Activated T-helper 2 cell treated with anti-CD3 and anti-CD28 coated beads, Interferon-gamma antibody, Interleukin-2, Interleukin-4, amounts not matched to agents 10 μg/mL and 5 μg/mL and 100 μg/mL, durations not matched to agents 14 hours and 24 hours and 36 hours (primary cell): ENCODE measurements around the gene RGL2. TPM values are rescaled to one million over a fixed set of nuclear protein-coding genes. Genes with fewer than 3 reads are reported as not detected.
"Not testable (repeated sequence)": the region's sequence is repeated elsewhere in the genome, so short reads cannot be mapped to it uniquely, and the experiment has no call there.

Source experiments
- DNase-seq: peaks from one replicate; pipeline ENCODE4 v3.0.0; 2021; ENCODE audit warnings: low spot score
- H3K27ac Mint-ChIP-seq: one replicate; pipeline ENCODE4 v1.8.0; 2021; ENCODE audit warnings: mixed read lengths
- H3K27me3 Mint-ChIP-seq: one replicate; pipeline ENCODE4 v1.8.0; 2021; ENCODE audit warnings: low read depth, mixed read lengths
- H3K36me3 Mint-ChIP-seq: one replicate; pipeline ENCODE4 v1.8.0; 2021; ENCODE audit warnings: low read depth, mixed read lengths
- H3K4me1 Mint-ChIP-seq: one replicate; pipeline ENCODE4 v1.8.0; 2021; ENCODE audit warnings: low read depth, mixed read lengths
- H3K4me3 Mint-ChIP-seq: one replicate; pipeline ENCODE4 v1.8.0; 2021; ENCODE audit warnings: low read depth, mild to moderate bottlenecking, moderate library complexity, mixed read lengths
- H3K9me3 Mint-ChIP-seq: one replicate; pipeline ENCODE4 v1.8.0; 2021; ENCODE audit warnings: mixed read lengths
- intact Hi-C: fragments of 100-400 bp; cut with micrococcal nuclease; formaldehyde crosslinking; loops from one replicate; pipeline ENCODE4 v1.15.1; 2023
- total RNA-seq: library from RNA; stranded (reverse); gene quantifications from 2 replicates; pipeline ENCODE4 v1.2.3, GENCODE V29; 2022

RGL2 gene
- total RNA-seq, 1 donor from 2014 or later: 32.9 TPM

- Mint-ChIP-seq H3K27ac (no peak overlapping the region), H3K9me3 (no peaks in the 10 kb centered on the region), H3K27me3 (no peaks in the 10 kb centered on the region), H3K36me3 (peaks cover 57% of the 10 kb centered on the region), H3K4me1 (peaks cover 25% of the 10 kb centered on the region), H3K4me3 (peak overlapping the region; percentile 98)
- no peak for DNase-seq
- intact Hi-C loops: no loop called here
Measured at GRCh38 chr6:33286946-33287914, 11.5 kb downstream of the RGL2 start.

- DNase-seq, intact Hi-C loops, H3K4me3 Mint-ChIP-seq, H3K27ac Mint-ChIP-seq, H3K27me3 Mint-ChIP-seq, H3K9me3 Mint-ChIP-seq: not testable (repeated sequence)
- Mint-ChIP-seq H3K4me1 (peaks cover 15% of the 10 kb centered on the region), H3K36me3 (peaks cover 52% of the 10 kb centered on the region)
Measured at GRCh38 chr6:33285214-33285613, 13.5 kb downstream of the RGL2 start.

- peaks cover 56% of the 10 kb centered on the region for H3K36me3 Mint-ChIP-seq
- H3K4me1 Mint-ChIP-seq: peaks cover 19% of the 10 kb centered on the region
- no peaks in the 10 kb centered on the region for H3K27me3 Mint-ChIP-seq
- DNase-seq: no peak
- H3K4me3 Mint-ChIP-seq: no peak overlapping the region
- intact Hi-C loops: no loop called here
- no peaks in the 10 kb centered on the region for H3K9me3 Mint-ChIP-seq
- H3K27ac Mint-ChIP-seq: peak overlapping the region; percentile 33
Measured at GRCh38 chr6:33280539-33280938, 18.2 kb downstream of the RGL2 start.

- DNase-seq: no peak
- Mint-ChIP-seq H3K36me3 (peaks cover 61% of the 10 kb centered on the region), H3K4me3 (no peak overlapping the region), H3K9me3 (no peaks in the 10 kb centered on the region), H3K27ac (peak overlapping the region; percentile 33), H3K4me1 (peaks cover 22% of the 10 kb centered on the region), H3K27me3 (no peaks in the 10 kb centered on the region)
- intact Hi-C loops: loop anchor here (5.0 to 10.0 kb wide), 3 partner anchors 32 to 1112 kb away; partner anchors contain the start of genes NUDT3, SYNGAP1 and TAPBP
Measured at GRCh38 chr6:33279971-33280511, 18.7 kb downstream of the RGL2 start.

- H3K27ac Mint-ChIP-seq: no peak overlapping the region
- H3K4me1 Mint-ChIP-seq: peaks cover 29% of the 10 kb centered on the region
- DNase-seq: no peak
- no peaks in the 10 kb centered on the region for H3K27me3 Mint-ChIP-seq
- peaks cover 66% of the 10 kb centered on the region for H3K36me3 Mint-ChIP-seq
- intact Hi-C loops: loop anchor here (5.0 to 10.0 kb wide), 3 partner anchors 33 to 1113 kb away; partner anchors contain the start of genes NUDT3, SYNGAP1 and TAPBP
- no peak overlapping the region for H3K4me3 Mint-ChIP-seq
- no peaks in the 10 kb centered on the region for H3K9me3 Mint-ChIP-seq
Measured at GRCh38 chr6:33279257-33279695, 19.5 kb downstream of the RGL2 start.

GRCh38 chr6:33278810-33279209 lies 19.9 kb downstream of the RGL2 start:
- DNase-seq: no peak
- no peaks in the 10 kb centered on the region for H3K9me3 Mint-ChIP-seq
- H3K27me3 Mint-ChIP-seq: no peaks in the 10 kb centered on the region
- no peak overlapping the region for H3K4me3 Mint-ChIP-seq
- peaks cover 31% of the 10 kb centered on the region for H3K4me1 Mint-ChIP-seq
- intact Hi-C loops: loop anchor here (5.0 to 10.0 kb wide), 3 partner anchors 33 to 1113 kb away; partner anchors contain the start of genes NUDT3, SYNGAP1 and TAPBP
- H3K36me3 Mint-ChIP-seq: peaks cover 68% of the 10 kb centered on the region
- no peak overlapping the region for H3K27ac Mint-ChIP-seq

- DNase-seq: no peak
- H3K36me3 Mint-ChIP-seq: peaks cover 73% of the 10 kb centered on the region
- H3K27ac Mint-ChIP-seq: no peak overlapping the region
- no peaks in the 10 kb centered on the region for H3K27me3 Mint-ChIP-seq
- H3K9me3 Mint-ChIP-seq: no peaks in the 10 kb centered on the region
- peaks cover 32% of the 10 kb centered on the region for H3K4me1 Mint-ChIP-seq
- no peak overlapping the region for H3K4me3 Mint-ChIP-seq
- intact Hi-C loops: loop anchor here (5.0 to 10.0 kb wide), 3 partner anchors 34 to 1114 kb away; partner anchors contain the start of genes NUDT3, SYNGAP1 and TAPBP
Measured at GRCh38 chr6:33278392-33278741, 20.4 kb downstream of the RGL2 start.

- intact Hi-C loops: loop anchor here (1.0 to 10.0 kb wide), 5 partner anchors 11 to 1114 kb away; partner anchors contain the start of genes NUDT3, PFDN6, RGL2 and SYNGAP1
- Mint-ChIP-seq H3K4me3 (peak overlapping the region; percentile 86), H3K27ac (peak overlapping the region; percentile 89), H3K4me1 (peaks cover 35% of the 10 kb centered on the region), H3K27me3 (no peaks in the 10 kb centered on the region), H3K36me3 (peaks cover 73% of the 10 kb centered on the region), H3K9me3 (no peaks in the 10 kb centered on the region)
- no peak for DNase-seq
Measured at GRCh38 chr6:33277663-33278391, 20.9 kb downstream of the RGL2 start.

GRCh38 chr6:33276864-33277662 lies 21.7 kb downstream of the RGL2 start, which contains the start of gene B3GALT4:
Gene B3GALT4 (plus strand): TSS chr6:33277123. CDS start chr6:33277420, 297 bp downstream.
- H3K4me1 Mint-ChIP-seq: peaks cover 35% of the 10 kb centered on the region
- intact Hi-C loops: loop anchor here (1.0 to 10.0 kb wide), 5 partner anchors 12 to 1115 kb away; partner anchors contain the start of genes NUDT3, PFDN6, RGL2 and SYNGAP1

GRCh38 chr6:33276581-33276863 lies 22.2 kb downstream of the RGL2 start:
- peak overlapping the region; percentile 84 for H3K27ac Mint-ChIP-seq
- DNase-seq: no peak
- H3K9me3 Mint-ChIP-seq: no peaks in the 10 kb centered on the region
- no peaks in the 10 kb centered on the region for H3K27me3 Mint-ChIP-seq
- peaks cover 35% of the 10 kb centered on the region for H3K4me1 Mint-ChIP-seq
- intact Hi-C loops: loop anchor here (2.0 to 10.0 kb wide), 4 partner anchors 22 to 1116 kb away; partner anchors contain the start of genes NUDT3, RGL2, SYNGAP1 and TAPBP
- peak overlapping the region; percentile 98 for H3K4me3 Mint-ChIP-seq
- peaks cover 77% of the 10 kb centered on the region for H3K36me3 Mint-ChIP-seq

More at GRCh38 chr6:33276864-33277662, 21.7 kb downstream of the RGL2 start, which contains the start of gene B3GALT4:
- peak; percentile 73 for DNase-seq
- no peaks in the 10 kb centered on the region for H3K27me3 Mint-ChIP-seq
- H3K27ac Mint-ChIP-seq: peak within 1 kb of the TSS; percentile 89
- H3K9me3 Mint-ChIP-seq: no peaks in the 10 kb centered on the region
- peak within 1 kb of the TSS; percentile 98 for H3K4me3 Mint-ChIP-seq
- H3K36me3 Mint-ChIP-seq: peaks cover 74% of the 10 kb centered on the region

- Mint-ChIP-seq H3K36me3 (peaks cover 77% of the 10 kb centered on the region), H3K4me1 (peaks cover 35% of the 10 kb centered on the region), H3K4me3 (peak overlapping the region; percentile 98), H3K27ac (peak overlapping the region; percentile 84)
- not testable (repeated sequence) for H3K9me3 Mint-ChIP-seq, H3K27me3 Mint-ChIP-seq, DNase-seq
- intact Hi-C loops: loop anchor here (2.0 to 10.0 kb wide), 4 partner anchors 23 to 1116 kb away; partner anchors contain the start of genes NUDT3, RGL2, SYNGAP1 and TAPBP
Measured at GRCh38 chr6:33275795-33276580, 22.8 kb downstream of the RGL2 start.
